Endodermal cell (in vitro differentiated cells): ENCODE data around the gene PPP2R5E. TPM values are rescaled to one million over a fixed set of nuclear protein-coding genes. Genes with fewer than 3 reads are reported as not detected.
A peak's percentile ranks its signal among the peaks of the same experiment; 100 is the strongest.
"Not testable (repeated sequence)": the region's sequence is repeated elsewhere in the genome, so short reads cannot be mapped to it uniquely, and the experiment has no call there.

Experiments used
- DNase-seq: peaks from one replicate; pipeline ENCODE4 v3.0.0-alpha.2; 2017
- H3K27ac ChIP-seq: 2 replicates; pipeline ENCODE4 v1.5.1; 2013; ENCODE audit warnings: mild to moderate bottlenecking, low read depth, low read length, moderate library complexity
- H3K27me3 ChIP-seq: 2 replicates; pipeline ENCODE4 v1.6.1; 2013; ENCODE audit warnings: mild to moderate bottlenecking, low read length, moderate library complexity; ENCODE audit not compliant: insufficient read depth, control insufficient read depth, poor library complexity, severe bottlenecking
- H3K36me3 ChIP-seq: 2 replicates; pipeline ENCODE4 v1.7.0; 2013; ENCODE audit warnings: mild to moderate bottlenecking, low read length, moderate library complexity; ENCODE audit not compliant: control insufficient read depth, insufficient read depth
- H3K4me1 ChIP-seq: one replicate; pipeline ENCODE4 v1.7.0; 2013; ENCODE audit warnings: low read length; ENCODE audit not compliant: control insufficient read depth, insufficient read depth
- H3K4me3 ChIP-seq: 2 replicates; pipeline ENCODE4 v1.5.1; 2013; ENCODE audit warnings: mild to moderate bottlenecking, low read length, moderate library complexity
- H3K9ac ChIP-seq: 2 replicates; pipeline ENCODE4 v1.6.1; 2013; ENCODE audit warnings: mild to moderate bottlenecking, low read length, moderate library complexity; ENCODE audit not compliant: poor library complexity, severe bottlenecking; ENCODE audit errors: extremely low read depth
- H3K9me3 ChIP-seq: 2 replicates; pipeline ENCODE4 v1.6.1; 2013; ENCODE audit warnings: mild to moderate bottlenecking, low read length, moderate library complexity; ENCODE audit not compliant: control insufficient read depth
- H3K27ac Mint-ChIP-seq: 2 replicates; pipeline ENCODE4 v1.8.0; 2020; ENCODE audit warnings: mixed read lengths
- H3K27me3 Mint-ChIP-seq: 2 replicates; pipeline ENCODE4 v1.8.0; 2021; ENCODE audit warnings: mild to moderate bottlenecking, mixed read lengths; ENCODE audit not compliant: insufficient read depth
- H3K36me3 Mint-ChIP-seq: 2 replicates; pipeline ENCODE4 v1.8.0; 2020; ENCODE audit warnings: low read depth, mixed read lengths
- H3K4me1 Mint-ChIP-seq: 2 replicates; pipeline ENCODE4 v1.8.0; 2020; ENCODE audit warnings: mixed read lengths
- H3K4me3 Mint-ChIP-seq: 2 replicates; pipeline ENCODE4 v1.8.0; 2020; ENCODE audit warnings: mild to moderate bottlenecking, moderate library complexity, mixed read lengths
- H3K9me3 Mint-ChIP-seq: 2 replicates; pipeline ENCODE4 v1.8.0; 2020; ENCODE audit warnings: mild to moderate bottlenecking, mixed read lengths
- CTCF ChIP-seq: fragments of 200-600 bp; sonication (generic); conservative IDR thresholded peaks from 2 replicates; pipeline ENCODE4 v1.5.0; 2021; ENCODE audit warnings: antibody characterized with exemption, mild to moderate bottlenecking
- WGBS, 2 experiments: methylation state at CpG; one replicate each; pipeline versions ENCODE4 v1.1.5 to v1.1.7; 2013; ENCODE audit warnings: missing lambda C conversion rate in 2 of 2, mixed read lengths in 1 of 2; ENCODE audit not compliant: insufficient coverage in 1 of 2, insufficient read length in 1 of 2; 5-methylcytosine and 5-hydroxymethylcytosine counted together
- total RNA-seq, 2 donors: library from RNA; stranded (reverse); fragmentation: NEBNext Ultra II Directional in 1 of 2; extraction: Animal tissue kit (Norgen Biotek cat#: 25700) in 1 of 2; gene quantifications; 2 replicates in 1 of 2; 3 replicates in 1 of 2; pipeline ENCODE4 v1.2.1, GENCODE V29; 2021

PPP2R5E gene
- total RNA-seq, 2 donors from 2014 or later: 61.1 to 63.8 TPM

GRCh38 chr14:63375769-63376168 lies 167.4 kb downstream of the PPP2R5E start:
- 100% methylated on average over 1 of the region's 3 CpGs; no CpG with 5 or more reads in 1 of the 2 experiments for WGBS, 2 experiments
- Mint-ChIP-seq H3K9me3 (no peaks in the 10 kb centered on the region), H3K27me3 (no peaks in the 10 kb centered on the region), H3K4me3 (no peak overlapping the region), H3K4me1 (no peaks in the 10 kb centered on the region), H3K27ac (no peak overlapping the region), H3K36me3 (peaks cover 40% of the 10 kb centered on the region)
- H3K27me3 ChIP-seq: no peaks in the 10 kb centered on the region
- no peaks in the 10 kb centered on the region for H3K4me1 ChIP-seq
- no peak overlapping the region for H3K9ac ChIP-seq
- no peak for DNase-seq
- H3K36me3 ChIP-seq: peaks cover 53% of the 10 kb centered on the region
- no peak for TF ChIP-seq CTCF
- H3K27ac ChIP-seq: no peak overlapping the region
- H3K9me3 ChIP-seq: peaks cover under 1% of the 10 kb centered on the region
- no peak overlapping the region for H3K4me3 ChIP-seq

GRCh38 chr14:63371613-63372012 lies 171.6 kb downstream of the PPP2R5E start:
- not testable (repeated sequence) for H3K4me1 Mint-ChIP-seq, DNase-seq, H3K27me3 Mint-ChIP-seq, H3K27me3 ChIP-seq, H3K27ac Mint-ChIP-seq, H3K4me1 ChIP-seq, H3K9ac ChIP-seq, H3K27ac ChIP-seq, H3K4me3 Mint-ChIP-seq, H3K4me3 ChIP-seq
- peaks cover 42% of the 10 kb centered on the region for H3K36me3 Mint-ChIP-seq
- peak; percentile 44 for TF ChIP-seq CTCF
- WGBS, 2 experiments: 91 to 100% methylated on average over 1 to 2 of the region's 2 CpGs
- Histone ChIP-seq H3K36me3 (peaks cover 36% of the 10 kb centered on the region), H3K9me3 (peaks cover 36% of the 10 kb centered on the region)
- peaks cover 23% of the 10 kb centered on the region for H3K9me3 Mint-ChIP-seq

- Mint-ChIP-seq H3K27ac (no peak overlapping the region), H3K4me1 (no peaks in the 10 kb centered on the region), H3K4me3 (no peak overlapping the region), H3K36me3 (peaks cover 42% of the 10 kb centered on the region), H3K27me3 (no peaks in the 10 kb centered on the region), H3K9me3 (peaks cover 23% of the 10 kb centered on the region)
- Histone ChIP-seq H3K4me3 (no peak overlapping the region), H3K4me1 (no peaks in the 10 kb centered on the region), H3K9me3 (peaks cover 36% of the 10 kb centered on the region), H3K9ac (no peak overlapping the region), H3K27ac (no peak overlapping the region), H3K27me3 (no peaks in the 10 kb centered on the region), H3K36me3 (peaks cover 30% of the 10 kb centered on the region)
- no peak for TF ChIP-seq CTCF
- no peak for DNase-seq
- WGBS, 2 experiments: 98% methylated on average over 4 of the region's 4 CpGs; no CpG with 5 or more reads in 1 of the 2 experiments
Measured at GRCh38 chr14:63371033-63371432, 172.1 kb downstream of the PPP2R5E start.
